ENCODE measurements around the gene PEX7.

- TF ChIP-seq CTCF (IDR thresholded peaks at IDR 0.05) (no peak), ZFX (IDR thresholded peaks at IDR 0.05; ENCODE audit: borderline replicate concordance) (no peak)
Observed at GRCh38 chr6:136950436-136951126, 128.2 kb downstream of the PEX7 start.
